ENCODE measurements around the gene SUGCT. TPM values are rescaled to one million over a fixed set of nuclear protein-coding genes. Genes with fewer than 3 reads are reported as not detected.
A peak's percentile ranks its signal among the peaks of the same experiment; 100 is the strongest.

Gene SUGCT
- polyA plus RNA-seq, 1 experiment, result 12.5 TPM

DNA sequence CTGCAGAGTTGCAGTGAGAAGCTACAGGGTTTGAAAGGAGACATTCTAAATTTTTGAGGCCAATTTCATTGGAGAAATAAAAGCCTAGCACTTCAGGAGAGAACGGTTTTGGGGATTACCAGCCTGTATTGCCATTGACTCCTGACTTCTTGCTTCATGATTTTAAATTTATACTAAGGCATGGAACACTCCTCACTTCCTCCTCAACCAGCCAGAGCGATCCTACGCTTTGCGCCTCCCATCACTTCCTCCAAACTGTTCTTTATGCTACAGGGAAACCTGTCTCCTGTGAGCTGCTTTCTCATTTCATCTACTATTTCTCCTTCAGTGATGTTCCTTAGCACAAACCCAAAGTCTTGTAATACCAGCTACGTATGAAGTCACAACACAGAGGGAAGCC lies 495.1 kb downstream of the SUGCT start:
- TF ChIP-seq, protein P1, sequence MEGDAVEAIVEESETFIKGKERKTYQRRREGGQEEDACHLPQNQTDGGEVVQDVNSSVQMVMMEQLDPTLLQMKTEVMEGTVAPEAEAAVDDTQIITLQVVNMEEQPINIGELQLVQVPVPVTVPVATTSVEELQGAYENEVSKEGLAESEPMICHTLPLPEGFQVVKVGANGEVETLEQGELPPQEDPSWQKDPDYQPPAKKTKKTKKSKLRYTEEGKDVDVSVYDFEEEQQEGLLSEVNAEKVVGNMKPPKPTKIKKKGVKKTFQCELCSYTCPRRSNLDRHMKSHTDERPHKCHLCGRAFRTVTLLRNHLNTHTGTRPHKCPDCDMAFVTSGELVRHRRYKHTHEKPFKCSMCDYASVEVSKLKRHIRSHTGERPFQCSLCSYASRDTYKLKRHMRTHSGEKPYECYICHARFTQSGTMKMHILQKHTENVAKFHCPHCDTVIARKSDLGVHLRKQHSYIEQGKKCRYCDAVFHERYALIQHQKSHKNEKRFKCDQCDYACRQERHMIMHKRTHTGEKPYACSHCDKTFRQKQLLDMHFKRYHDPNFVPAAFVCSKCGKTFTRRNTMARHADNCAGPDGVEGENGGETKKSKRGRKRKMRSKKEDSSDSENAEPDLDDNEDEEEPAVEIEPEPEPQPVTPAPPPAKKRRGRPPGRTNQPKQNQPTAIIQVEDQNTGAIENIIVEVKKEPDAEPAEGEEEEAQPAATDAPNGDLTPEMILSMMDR (IDR thresholded peaks at IDR 0.05; ENCODE audit: low read depth, low read length), result no peak
- no peak for DNase-seq (ENCODE audit: low read depth, low spot score)
- ChIA-PET CTCF (no interaction called here), POLR2A (no interaction called here)
- Histone ChIP-seq H3K9me3 (ENCODE audit: control insufficient read depth, insufficient read depth, low read length) (no peaks in the 10 kb centered on the region), H3K27ac (ENCODE audit: low read depth, low read length) (no peak overlapping the region), H3K27me3 (ENCODE audit: control insufficient read depth, insufficient read depth, low read length) (no peaks in the 10 kb centered on the region), H3K4me3 (ENCODE audit: low read depth, low read length) (no peak overlapping the region)

DNA sequence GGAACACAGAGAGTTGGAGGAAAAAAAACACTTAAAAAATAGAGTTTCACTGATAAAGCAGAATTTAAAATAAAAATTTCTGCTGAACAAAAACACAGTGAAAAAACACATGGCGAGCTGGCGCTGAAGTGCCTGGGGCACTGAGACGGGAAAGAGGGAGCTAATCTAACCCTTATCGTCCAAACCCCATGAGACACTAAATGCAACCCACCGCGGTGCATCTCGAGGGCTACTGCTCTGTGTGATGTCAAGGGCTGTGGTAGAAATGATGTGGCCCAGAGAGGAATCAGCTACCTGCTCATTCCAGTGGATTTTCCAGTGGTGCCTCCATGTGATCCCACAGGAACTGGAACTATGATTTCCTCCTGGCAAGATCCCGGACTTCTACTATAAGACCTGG lies 499.3 kb downstream of the SUGCT start:
- Histone ChIP-seq H3K9me3 (ENCODE audit: control insufficient read depth, insufficient read depth, low read length) (no peaks in the 10 kb centered on the region), H3K4me3 (ENCODE audit: low read depth, low read length) (no peak overlapping the region), H3K27me3 (ENCODE audit: control insufficient read depth, insufficient read depth, low read length) (no peaks in the 10 kb centered on the region), H3K27ac (ENCODE audit: low read depth, low read length) (no peak overlapping the region)
- POLR2A ChIA-PET, result interaction anchor here (0.6 kb wide), 1 partner anchor 279 kb away, joined by 3 read pairs; no protein-coding TSS in a partner anchor
- CTCF ChIA-PET, result no interaction called here
- DNase-seq (ENCODE audit: low read depth, low spot score), result no peak
- TF ChIP-seq, protein P1 (IDR thresholded peaks at IDR 0.05; ENCODE audit: low read depth, low read length), result no peak

DNA sequence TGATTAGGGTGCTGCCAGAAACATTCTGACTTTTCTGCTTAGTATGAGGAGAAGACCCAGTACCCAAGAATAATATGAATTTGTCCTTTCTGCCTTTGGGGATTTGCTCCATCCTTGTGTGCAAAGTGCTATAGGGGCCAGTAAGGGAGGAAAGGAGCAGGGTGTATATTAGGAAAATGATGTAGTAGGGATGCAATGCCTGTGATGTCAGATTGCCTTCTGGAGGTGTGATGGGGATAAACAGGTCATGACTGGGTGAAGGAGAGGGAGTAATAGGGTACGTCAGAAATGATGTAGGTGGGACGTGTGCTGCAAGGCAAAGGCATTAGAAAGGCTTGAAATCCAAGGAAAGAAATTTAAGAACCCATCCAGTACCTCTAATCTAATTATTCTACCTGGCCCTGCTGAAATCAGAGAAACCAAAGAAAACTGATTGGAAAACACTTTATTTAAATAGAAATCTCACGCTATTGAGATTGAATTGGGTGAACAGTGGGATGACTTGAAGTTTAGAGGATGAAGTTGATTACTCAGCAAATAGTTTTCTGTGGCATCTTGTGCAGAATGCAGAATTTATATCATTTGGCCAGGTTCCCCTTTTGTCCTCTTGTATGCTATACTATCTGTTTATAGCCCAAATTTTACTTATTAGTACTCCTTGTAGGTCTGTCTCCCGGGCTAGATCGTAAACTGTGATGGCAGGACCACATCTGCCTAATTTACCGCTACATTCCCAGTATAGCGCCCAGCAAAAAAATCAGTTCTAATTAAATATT lies 503.9 kb downstream of the SUGCT start:
- H3K9me3 ChIP-seq (ENCODE audit: control insufficient read depth, insufficient read depth, low read length), result no peaks in the 10 kb centered on the region
- TF ChIP-seq, protein P1 (IDR thresholded peaks at IDR 0.05; ENCODE audit: low read depth, low read length), result no peak
- ChIA-PET POLR2A (no interaction called here), CTCF (interaction anchor here (0.6 kb wide), 2 partner anchors 18 to 1113 kb away, joined by 4 read pairs; no protein-coding TSS in a partner anchor)
- DNase-seq (ENCODE audit: low read depth, low spot score), result no peak
- H3K27me3 ChIP-seq (ENCODE audit: control insufficient read depth, insufficient read depth, low read length), result no peaks in the 10 kb centered on the region
- no peak overlapping the region for H3K4me3 ChIP-seq (ENCODE audit: low read depth, low read length)
- H3K27ac ChIP-seq (ENCODE audit: low read depth, low read length), result no peak overlapping the region

DNA sequence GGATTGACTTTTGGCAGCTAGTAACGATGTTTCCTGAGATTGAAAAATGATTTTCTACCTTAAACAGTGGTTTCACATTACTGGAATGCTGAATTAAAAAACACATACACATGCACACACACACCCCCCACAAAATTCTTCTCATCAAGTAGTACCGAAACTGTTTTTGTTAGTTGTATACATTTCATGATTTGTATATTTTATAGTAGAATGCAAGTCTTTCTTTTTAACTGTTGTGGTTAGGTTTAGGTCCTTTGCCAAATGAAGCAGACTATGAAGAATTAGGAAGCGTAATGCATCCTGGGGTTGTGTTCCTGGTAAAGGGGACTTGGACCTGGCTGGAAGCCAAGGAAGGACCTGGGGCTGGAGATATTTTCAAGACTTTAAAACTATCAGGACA lies 505.8 kb downstream of the SUGCT start:
- H3K4me3 ChIP-seq (ENCODE audit: low read depth, low read length), result no peak overlapping the region
- POLR2A ChIA-PET, result no interaction called here
- TF ChIP-seq, protein P1 (IDR thresholded peaks at IDR 0.05; ENCODE audit: low read depth, low read length), result no peak
- H3K9me3 ChIP-seq (ENCODE audit: control insufficient read depth, insufficient read depth, low read length), result no peaks in the 10 kb centered on the region
- no peaks in the 10 kb centered on the region for H3K27me3 ChIP-seq (ENCODE audit: control insufficient read depth, insufficient read depth, low read length)
- H3K27ac ChIP-seq (ENCODE audit: low read depth, low read length), result no peak overlapping the region
- CTCF ChIA-PET, result interaction anchor here (0.6 kb wide), 1 partner anchor 13 kb away, joined by 3 read pairs; no protein-coding TSS in a partner anchor
- DNase-seq (ENCODE audit: low read depth, low spot score), result peak; percentile 37

DNA sequence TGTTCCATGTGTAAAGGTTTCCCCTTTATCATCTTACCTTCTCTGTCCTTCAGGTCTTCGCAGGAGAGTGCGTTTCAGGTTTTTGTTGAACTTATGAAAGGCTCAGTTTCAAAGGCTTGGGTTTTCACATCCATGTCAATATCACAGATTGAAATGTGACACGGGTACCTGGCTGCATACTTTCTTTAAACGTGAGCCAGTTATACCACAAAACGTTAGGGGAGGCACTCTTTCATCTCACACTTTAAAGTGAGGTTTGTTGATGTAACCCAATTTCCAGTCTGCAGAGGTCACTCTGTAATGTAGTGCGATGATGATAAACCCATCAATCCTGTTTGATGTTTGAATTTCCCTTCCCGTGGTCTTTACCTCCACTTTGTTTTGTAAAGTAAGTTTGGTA lies 506.9 kb downstream of the SUGCT start:
- TF ChIP-seq, protein P1 (IDR thresholded peaks at IDR 0.05; ENCODE audit: low read depth, low read length), result no peak
- H3K9me3 ChIP-seq (ENCODE audit: control insufficient read depth, insufficient read depth, low read length), result no peaks in the 10 kb centered on the region
- H3K4me3 ChIP-seq (ENCODE audit: low read depth, low read length), result no peak overlapping the region
- DNase-seq (ENCODE audit: low read depth, low spot score), result no peak
- CTCF ChIA-PET, result no interaction called here
- H3K27me3 ChIP-seq (ENCODE audit: control insufficient read depth, insufficient read depth, low read length), result no peaks in the 10 kb centered on the region
- POLR2A ChIA-PET, result no interaction called here
- H3K27ac ChIP-seq (ENCODE audit: low read depth, low read length), result no peak overlapping the region

All from AG04450 (cell line).